ENCODE results near the gene DEDD. TPM values are rescaled to one million over a fixed set of nuclear protein-coding genes. Genes with fewer than 3 reads are reported as not detected.

DEDD gene
- polyA plus RNA-seq, 1 of the 3 experiments (the other 2 are of a cell fraction) = 45.0 TPM

GRCh38 chr1:161163793-161164192, 31.3 kb upstream of the DEDD start:
- WGBS (ENCODE audit: low lambda C conversion rate) = 98% methylated on average over 5 of the region's 5 CpGs
- no peak overlapping the region for H3K9ac ChIP-seq
- H3K9me2 ChIP-seq = no peaks in the 10 kb centered on the region
- peaks cover 21% of the 10 kb centered on the region for H3K79me2 ChIP-seq (ENCODE audit: insufficient read depth)
- peaks cover 12 to 44% of the 10 kb centered on the region in 2 experiments for H3K36me3 ChIP-seq (replicated peaks in 1 of 2; ENCODE audit: control insufficient read depth in 1 of 2, insufficient read depth in 2 of 2, low read length in 1 of 2)
- H3K9me3 ChIP-seq = no peaks in the 10 kb centered on the region
- ChIA-PET POLR2A (no interaction called here), CTCF (interaction anchor here (1.0 kb wide), 1 partner anchor 67 kb away, joined by 3 read pairs; no protein-coding TSS in a partner anchor)
- no peak for DNase-seq
- H3F3A ChIP-seq (replicated peaks; ENCODE audit: insufficient read depth) = peaks cover 17% of the 10 kb centered on the region
- no peak overlapping the region for H3K4me3 ChIP-seq (ENCODE audit: low read depth in 2 of 2, low read length in 1 of 2)
- no peak for TF ChIP-seq MXI1 (IDR thresholded peaks at IDR 0.05; ENCODE audit: low read depth, low read length)
- no peak overlapping the region for H2AFZ ChIP-seq (ENCODE audit: low read depth)
- peaks cover 0 to 42% of the 10 kb centered on the region in 2 experiments; a peak in 2 of 4 replicates for H3K4me1 ChIP-seq (ENCODE audit: control insufficient read depth in 1 of 2, insufficient read depth in 2 of 2, low read depth in 1 of 2, low read length in 1 of 2)
- no peaks in the 10 kb centered on the region for H4K20me1 ChIP-seq (ENCODE audit: insufficient read depth)
- no peaks in the 10 kb centered on the region for H3K27me3 ChIP-seq (ENCODE audit: insufficient read depth)
- H3K4me2 ChIP-seq = no peak overlapping the region
- no peak overlapping the region for H3K27ac ChIP-seq (ENCODE audit: low read depth in 2 of 2, low read length in 1 of 2)

DNA sequence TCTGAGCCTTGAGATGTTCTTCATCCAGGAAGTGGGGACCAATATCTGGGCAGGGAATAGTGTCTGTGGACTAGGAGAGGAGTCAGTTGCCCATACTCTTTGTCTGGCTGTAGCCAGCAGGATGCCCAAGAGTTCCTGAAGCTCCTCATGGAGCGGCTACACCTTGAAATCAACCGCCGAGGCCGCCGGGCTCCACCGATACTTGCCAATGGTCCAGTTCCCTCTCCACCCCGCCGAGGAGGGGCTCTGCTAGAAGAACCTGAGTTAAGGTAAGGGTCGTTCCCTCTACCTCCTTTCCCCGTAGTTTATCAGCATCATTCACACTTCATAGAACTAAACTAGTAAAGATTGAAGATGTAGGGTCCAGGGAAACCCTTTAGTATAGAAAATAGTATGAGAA, 30.3 kb upstream of the DEDD start:
- H3K9me3 ChIP-seq = no peaks in the 10 kb centered on the region
- H3K4me1 ChIP-seq (ENCODE audit: control insufficient read depth in 1 of 2, insufficient read depth in 2 of 2, low read depth in 1 of 2, low read length in 1 of 2) = peaks cover 0 to 46% of the 10 kb centered on the region in 2 experiments; a peak in 2 of 4 replicates
- H2AFZ ChIP-seq (ENCODE audit: low read depth) = no peak overlapping the region
- peaks cover 21% of the 10 kb centered on the region for H3K79me2 ChIP-seq (ENCODE audit: insufficient read depth)
- H3K27ac ChIP-seq (ENCODE audit: low read depth in 2 of 2, low read length in 1 of 2) = no peak overlapping the region
- 93% methylated on average over 10 of the region's 10 CpGs for WGBS (ENCODE audit: low lambda C conversion rate)
- H3K9ac ChIP-seq = no peak overlapping the region
- no peak for DNase-seq
- ChIA-PET POLR2A (interaction anchor here (1.5 kb wide), 1 partner anchor 8 kb away, joined by 4 read pairs; no protein-coding TSS in a partner anchor), CTCF (no interaction called here)
- TF ChIP-seq USF2 (IDR thresholded peaks at IDR 0.05; ENCODE audit: borderline replicate concordance, low read depth, low read length) = no peak
- no peak for TF ChIP-seq EZH2phosphoT487 (IDR thresholded peaks at IDR 0.05; ENCODE audit: borderline replicate concordance, low read depth)
- no peak for TF ChIP-seq CTCF (IDR thresholded peaks at IDR 0.05)
- no peak for TF ChIP-seq IRF3 (IDR thresholded peaks at IDR 0.05; ENCODE audit: low read depth, low read length)
- TF ChIP-seq RXRA (IDR thresholded peaks at IDR 0.05; ENCODE audit: borderline replicate concordance, low read depth) = no peak
- no peak for TF ChIP-seq ELF1 (IDR thresholded peaks at IDR 0.05)
- no peak for TF ChIP-seq NRF1 (IDR thresholded peaks at IDR 0.05; ENCODE audit: low read depth, low read length)
- no peak for TF ChIP-seq GATA2 (CRISPR knock-in tag; IDR thresholded peaks at IDR 0.05)
- TF ChIP-seq RFX5 (IDR thresholded peaks at IDR 0.05; ENCODE audit: low read length) = no peak
- TF ChIP-seq GABPA (IDR thresholded peaks at IDR 0.05; ENCODE audit: low read depth) = no peak
- TF ChIP-seq MAX (IDR thresholded peaks at IDR 0.05; ENCODE audit: low read depth) = no peak
- TF ChIP-seq MXI1 (IDR thresholded peaks at IDR 0.05; ENCODE audit: low read depth, low read length) = no peak
- TF ChIP-seq RCOR1 (IDR thresholded peaks at IDR 0.05; ENCODE audit: low read length) = no peak
- no peak for TF ChIP-seq FOXJ3 (CRISPR knock-in tag; IDR thresholded peaks at IDR 0.05)
- TF ChIP-seq FOXM1 (IDR thresholded peaks at IDR 0.05; ENCODE audit: low read depth) = no peak
- TF ChIP-seq TCF12 (IDR thresholded peaks at IDR 0.05) = no peak
- no peak for TF ChIP-seq SIN3A (IDR thresholded peaks at IDR 0.05; ENCODE audit: borderline replicate concordance, low read depth, low read length)
- no peak for TF ChIP-seq NFIC (IDR thresholded peaks at IDR 0.05; ENCODE audit: borderline replicate concordance)
- TF ChIP-seq SMC3 (IDR thresholded peaks at IDR 0.05; ENCODE audit: low read depth, low read length) = no peak
- no peak for TF ChIP-seq REST (IDR thresholded peaks at IDR 0.05; ENCODE audit: low read depth, low read length)
- no peaks in the 10 kb centered on the region for H3K27me3 ChIP-seq (ENCODE audit: insufficient read depth)
- H3K4me3 ChIP-seq (ENCODE audit: low read depth in 2 of 2, low read length in 1 of 2) = no peak overlapping the region
- H3F3A ChIP-seq (replicated peaks; ENCODE audit: insufficient read depth) = peaks cover 22% of the 10 kb centered on the region
- H3K4me2 ChIP-seq = no peak overlapping the region
- no peaks in the 10 kb centered on the region for H4K20me1 ChIP-seq (ENCODE audit: insufficient read depth)
- peaks cover 12 to 54% of the 10 kb centered on the region in 2 experiments for H3K36me3 ChIP-seq (replicated peaks in 1 of 2; ENCODE audit: control insufficient read depth in 1 of 2, insufficient read depth in 2 of 2, low read length in 1 of 2)
- H3K9me2 ChIP-seq = no peaks in the 10 kb centered on the region
